CD4-positive, alpha-beta T cell treated with Interleukin-12 subunit alpha and Interleukin-12 subunit beta, for 1 hour (primary cell): ENCODE results near the gene TUT7.
"Not testable (repeated sequence)": the region's sequence is repeated elsewhere in the genome, so short reads cannot be mapped to it uniquely, and the experiment has no call there.

Experiments used
- DNase-seq: peaks from one replicate; pipeline ENCODE4 v3.0.0-alpha.2; 2020

TUT7 gene, protein sequence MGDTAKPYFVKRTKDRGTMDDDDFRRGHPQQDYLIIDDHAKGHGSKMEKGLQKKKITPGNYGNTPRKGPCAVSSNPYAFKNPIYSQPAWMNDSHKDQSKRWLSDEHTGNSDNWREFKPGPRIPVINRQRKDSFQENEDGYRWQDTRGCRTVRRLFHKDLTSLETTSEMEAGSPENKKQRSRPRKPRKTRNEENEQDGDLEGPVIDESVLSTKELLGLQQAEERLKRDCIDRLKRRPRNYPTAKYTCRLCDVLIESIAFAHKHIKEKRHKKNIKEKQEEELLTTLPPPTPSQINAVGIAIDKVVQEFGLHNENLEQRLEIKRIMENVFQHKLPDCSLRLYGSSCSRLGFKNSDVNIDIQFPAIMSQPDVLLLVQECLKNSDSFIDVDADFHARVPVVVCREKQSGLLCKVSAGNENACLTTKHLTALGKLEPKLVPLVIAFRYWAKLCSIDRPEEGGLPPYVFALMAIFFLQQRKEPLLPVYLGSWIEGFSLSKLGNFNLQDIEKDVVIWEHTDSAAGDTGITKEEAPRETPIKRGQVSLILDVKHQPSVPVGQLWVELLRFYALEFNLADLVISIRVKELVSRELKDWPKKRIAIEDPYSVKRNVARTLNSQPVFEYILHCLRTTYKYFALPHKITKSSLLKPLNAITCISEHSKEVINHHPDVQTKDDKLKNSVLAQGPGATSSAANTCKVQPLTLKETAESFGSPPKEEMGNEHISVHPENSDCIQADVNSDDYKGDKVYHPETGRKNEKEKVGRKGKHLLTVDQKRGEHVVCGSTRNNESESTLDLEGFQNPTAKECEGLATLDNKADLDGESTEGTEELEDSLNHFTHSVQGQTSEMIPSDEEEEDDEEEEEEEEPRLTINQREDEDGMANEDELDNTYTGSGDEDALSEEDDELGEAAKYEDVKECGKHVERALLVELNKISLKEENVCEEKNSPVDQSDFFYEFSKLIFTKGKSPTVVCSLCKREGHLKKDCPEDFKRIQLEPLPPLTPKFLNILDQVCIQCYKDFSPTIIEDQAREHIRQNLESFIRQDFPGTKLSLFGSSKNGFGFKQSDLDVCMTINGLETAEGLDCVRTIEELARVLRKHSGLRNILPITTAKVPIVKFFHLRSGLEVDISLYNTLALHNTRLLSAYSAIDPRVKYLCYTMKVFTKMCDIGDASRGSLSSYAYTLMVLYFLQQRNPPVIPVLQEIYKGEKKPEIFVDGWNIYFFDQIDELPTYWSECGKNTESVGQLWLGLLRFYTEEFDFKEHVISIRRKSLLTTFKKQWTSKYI (N-terminal part only)

GRCh38 chr9:86354011-86354817, at the start of gene TUT7:
TUT7 (minus strand) TSS chr9:86354410; CDS start chr9:86353199, 1,211 bp downstream.
- peak; percentile 95 for DNase-seq

- DNase-seq, result no peak
Observed at GRCh38 chr9:86402591-86402990, 48.4 kb upstream of the TUT7 start.

GRCh38 chr9:86396412-86396811, 42.2 kb upstream of the TUT7 start:
- DNase-seq, result no peak

- not testable (repeated sequence) for DNase-seq
Observed at GRCh38 chr9:86390184-86390583, 36.0 kb upstream of the TUT7 start.

- DNase-seq, result no peak
Observed at GRCh38 chr9:86389628-86390027, 35.4 kb upstream of the TUT7 start.

DNA sequence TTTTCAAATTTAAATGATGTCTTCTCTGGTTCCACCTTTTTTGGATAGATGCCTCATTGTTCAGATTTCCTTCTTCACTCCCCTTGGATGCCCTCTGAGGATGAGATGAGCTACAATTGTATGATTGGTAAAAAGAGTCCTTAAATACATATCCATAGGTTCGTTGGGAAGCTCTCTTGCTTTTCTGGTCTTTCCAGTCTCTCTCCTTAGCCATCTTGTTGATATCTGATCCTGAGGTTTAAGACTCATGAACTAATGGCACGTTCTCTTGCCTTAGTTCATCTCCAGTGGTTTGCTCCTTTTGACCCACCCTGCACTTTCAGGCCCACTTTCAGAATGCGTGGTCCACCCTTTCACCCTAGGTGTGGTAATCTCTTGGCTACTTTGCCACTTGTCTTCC, 33.2 kb upstream of the TUT7 start:
- no peak for DNase-seq

GRCh38 chr9:86383000-86383399, 28.8 kb upstream of the TUT7 start:
- DNase-seq, result not testable (repeated sequence)

DNA sequence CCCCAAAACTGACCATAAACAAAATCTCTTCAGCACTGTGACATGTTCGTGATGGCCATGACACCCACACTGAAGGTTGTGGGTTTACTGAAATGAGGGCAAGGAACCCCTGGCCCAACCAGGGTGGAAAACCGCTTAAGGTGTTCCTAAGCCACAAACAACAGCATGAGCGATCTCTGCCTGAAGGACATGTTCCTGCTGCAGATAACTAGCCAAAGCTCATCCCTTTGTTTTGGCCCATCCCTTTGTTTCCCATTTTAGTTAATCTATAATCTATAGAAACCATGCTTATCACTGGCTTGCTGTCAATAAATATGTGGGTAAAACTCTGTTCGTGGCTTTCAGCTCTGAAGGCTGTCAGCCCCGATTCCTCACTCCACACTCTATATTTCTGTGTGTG, 21.8 kb upstream of the TUT7 start:
- no peak for DNase-seq

GRCh38 chr9:86369810-86370209, 15.6 kb upstream of the TUT7 start:
- no peak for DNase-seq

DNA sequence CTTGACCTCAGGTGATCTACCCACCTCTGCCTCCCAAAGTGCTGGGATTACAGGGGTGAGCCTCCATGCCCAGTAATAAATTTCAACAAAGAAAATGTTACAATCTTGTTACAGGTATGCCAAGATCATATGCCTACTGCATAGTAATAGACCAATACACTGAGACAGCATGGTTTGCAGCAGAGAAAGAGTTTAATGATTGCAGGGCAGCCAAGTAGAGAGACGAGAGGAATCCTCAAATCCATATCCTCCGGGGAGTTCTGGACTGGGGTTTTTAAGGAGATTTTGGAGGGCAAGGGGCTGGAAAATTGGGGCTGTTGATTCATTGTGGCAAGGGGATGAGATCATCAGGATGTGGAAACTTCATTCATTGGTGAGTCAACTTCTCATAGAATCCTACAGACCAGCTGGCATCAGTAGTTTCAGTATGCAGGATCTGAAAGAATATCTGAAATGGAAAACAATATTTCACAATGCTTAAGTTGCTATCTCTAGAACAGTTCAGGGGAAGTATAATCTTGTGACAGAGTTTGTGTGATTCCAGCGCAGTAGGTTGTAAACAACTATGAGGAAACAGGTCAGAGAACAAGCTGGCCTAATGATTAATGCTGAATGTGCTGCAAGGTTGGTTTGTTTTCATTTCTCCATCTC, 14.8 kb upstream of the TUT7 start:
- DNase-seq, result no peak

DNA sequence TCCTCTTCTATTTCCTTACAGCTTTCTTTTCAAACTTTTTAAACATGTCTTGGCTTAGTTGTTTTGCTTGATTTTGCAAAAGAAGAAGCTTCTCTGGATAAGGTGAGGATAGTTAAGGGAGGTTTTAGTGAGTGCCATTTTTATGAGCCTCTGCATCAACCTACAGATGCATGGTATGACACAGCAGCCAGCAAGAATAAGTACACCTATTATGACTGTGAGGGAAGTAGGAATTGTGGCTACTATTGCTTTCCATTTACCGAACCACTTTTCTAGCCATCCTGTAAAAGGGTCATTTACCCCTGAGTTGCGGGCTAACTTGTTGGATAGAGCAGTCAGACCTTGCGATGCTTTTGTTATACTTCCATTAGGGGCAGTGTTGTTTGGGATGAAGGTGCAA, 7.0 kb upstream of the TUT7 start:
- DNase-seq, result no peak

GRCh38 chr9:86359151-86359879, 5.1 kb upstream of the TUT7 start:
- DNase-seq, result no peak

- no peak for DNase-seq
Observed at GRCh38 chr9:86356871-86357866, 3.0 kb upstream of the TUT7 start.

- DNase-seq, result no peak
Observed at GRCh38 chr9:86355814-86356213, 1.6 kb upstream of the TUT7 start.

DNA sequence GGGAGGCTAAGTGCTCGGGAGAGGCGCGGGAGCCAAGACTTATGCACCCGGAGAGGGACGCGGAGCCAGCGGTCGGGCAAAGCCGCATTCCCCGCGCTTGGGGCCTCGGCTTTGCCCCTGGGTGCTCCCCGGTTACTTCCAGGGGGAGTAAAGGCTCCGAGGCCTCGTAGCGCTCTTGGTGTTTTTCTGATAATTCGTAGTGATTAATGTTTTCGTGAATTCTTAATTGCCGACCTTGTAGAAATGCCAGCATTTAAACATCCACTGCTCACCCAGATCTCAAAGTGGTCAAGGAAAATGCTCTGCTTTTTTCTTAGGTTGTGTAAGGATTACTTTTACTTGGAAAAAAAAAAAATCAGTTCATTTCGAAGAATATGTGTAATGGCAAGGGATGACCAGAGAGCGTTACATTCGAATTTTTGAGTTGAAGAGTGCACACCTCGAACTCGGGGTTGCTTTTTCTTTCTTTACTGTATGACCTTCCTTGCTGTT, 654 bp upstream of the TUT7 start:
- no peak for DNase-seq

GRCh38 chr9:86353655-86354010, 577 bp downstream of the TUT7 start:
- no peak for DNase-seq

GRCh38 chr9:86352440-86353077, 1.7 kb downstream of the TUT7 start:
- peak; percentile 51 for DNase-seq

DNA sequence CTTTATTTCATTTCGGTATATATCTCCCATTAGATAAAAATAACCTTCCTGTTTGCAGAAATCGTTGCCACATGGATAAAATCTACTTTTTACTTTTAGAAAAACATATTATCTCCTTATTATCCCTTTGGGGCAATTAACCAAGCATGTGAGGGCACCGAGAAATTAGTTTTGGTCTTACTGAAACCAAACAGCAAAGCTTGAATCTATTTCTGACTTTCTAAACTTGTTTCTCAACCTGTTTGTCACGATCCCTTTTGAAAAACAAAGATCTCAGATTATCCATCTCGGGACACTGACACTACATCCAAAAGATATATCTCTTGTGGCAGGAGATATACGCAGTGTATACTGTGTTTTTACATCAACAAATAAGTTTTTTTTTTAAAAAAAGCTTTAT, 2.3 kb downstream of the TUT7 start:
- no peak for DNase-seq
